HEK293 (cell line): Measurements from ENCODE around the gene TAX1BP1.

Source experiments
- CTCF ChIA-PET: fragments of 350-600 bp; formaldehyde crosslinking; extraction: SDS; loops from one replicate; lab custom pipeline; 2021; ENCODE audit warnings: antibody characterized with exemption; lab: Yijun Ruan, JAX
- POLR2A ChIA-PET: fragments of 300-600 bp; formaldehyde crosslinking; extraction: SDS; loops from one replicate; lab custom pipeline; 2020; ENCODE audit warnings: antibody characterized with exemption, inconsistent platforms; lab: Yijun Ruan, JAX
- H3K27ac ChIP-seq: fragments of 200-500 bp; sonication (Bioruptor generic); 2 replicates; pipeline ENCODE4 v1.5.1; 2014; ENCODE audit warnings: low read depth, low read length, control low read depth, inconsistent platforms; ENCODE audit errors: extremely low read depth
- H3K36me3 ChIP-seq, 2 experiments: fragments of 200-500 bp in 1 of 2; sonication (Bioruptor generic) in 1 of 2; 1 replicate in 1 of 2; 2 replicates in 1 of 2; pipeline ENCODE4 v1.5.1; 2014 to 2017; ENCODE audit warnings: inconsistent platforms in 2 of 2, low read length in 2 of 2; ENCODE audit not compliant: control insufficient read depth in 2 of 2, insufficient read depth in 1 of 2
- H3K4me1 ChIP-seq: fragments of 200-500 bp; sonication (Bioruptor generic); 2 replicates; pipeline ENCODE4 v1.5.1; 2014; ENCODE audit warnings: mild to moderate bottlenecking, low read length, inconsistent platforms; ENCODE audit not compliant: control insufficient read depth, insufficient read depth
- H3K4me3 ChIP-seq: 2 replicates; pipeline ENCODE4 v1.5.1; 2011; ENCODE audit warnings: low read depth, mild to moderate bottlenecking, control low read depth, low read length, moderate library complexity
- H3K9me3 ChIP-seq: fragments of 200-500 bp; sonication (Bioruptor generic); 2 replicates; pipeline ENCODE4 v1.5.1; 2014; ENCODE audit warnings: low read depth, low read length, inconsistent platforms; ENCODE audit not compliant: control insufficient read depth, insufficient read depth
- HOXC10 ChIP-seq: sonication (generic); formaldehyde crosslinking; IDR thresholded peaks from 2 replicates; pipeline ENCODE4 v1.8.1; 2023; ENCODE audit warnings: mild to moderate bottlenecking, missing genetic modification reagents
- KLF1 ChIP-seq: fragments of 450-650 bp; formaldehyde crosslinking; IDR thresholded peaks from 2 replicates; pipeline ENCODE4 v1.5.1; 2016; ENCODE audit warnings: missing biosample characterization, missing genetic modification characterization
- KLF7 ChIP-seq: fragments of 450-650 bp; formaldehyde crosslinking; IDR thresholded peaks from 2 replicates; pipeline ENCODE4 v1.5.1; 2016; ENCODE audit warnings: missing biosample characterization, missing genetic modification characterization, borderline replicate concordance
- SP2 ChIP-seq: fragments of 450-650 bp; formaldehyde crosslinking; IDR thresholded peaks from 2 replicates; pipeline ENCODE4 v1.5.1; 2016; ENCODE audit warnings: missing biosample characterization, missing genetic modification characterization
- YY1 ChIP-seq: fragments of 450-650 bp; formaldehyde crosslinking; IDR thresholded peaks from 2 replicates; pipeline ENCODE4 v1.5.1; 2018; ENCODE audit warnings: missing biosample characterization, missing genetic modification characterization
- ZBTB10 ChIP-seq: fragments of 450-650 bp; formaldehyde crosslinking; IDR thresholded peaks from 2 replicates; pipeline ENCODE4 v1.5.1; 2016; ENCODE audit warnings: missing biosample characterization, missing genetic modification characterization
- ZFP3 ChIP-seq: fragments of 450-650 bp; formaldehyde crosslinking; IDR thresholded peaks from 2 replicates; pipeline ENCODE4 v1.5.1; 2016; ENCODE audit warnings: low read depth, missing biosample characterization, missing genetic modification characterization
- ZFP41 ChIP-seq: fragments of 450-650 bp; formaldehyde crosslinking; IDR thresholded peaks from 2 replicates; pipeline ENCODE4 v1.5.1; 2016; ENCODE audit warnings: missing biosample characterization, missing genetic modification characterization, borderline replicate concordance
- ZNF140 ChIP-seq: fragments of 450-650 bp; formaldehyde crosslinking; IDR thresholded peaks from 2 replicates; pipeline ENCODE4 v1.5.1; 2016; ENCODE audit warnings: missing biosample characterization, missing genetic modification characterization
- ZNF155 ChIP-seq: fragments of 450-650 bp; formaldehyde crosslinking; IDR thresholded peaks from 2 replicates; pipeline ENCODE4 v1.5.1; 2016; ENCODE audit warnings: missing biosample characterization, missing genetic modification characterization
- ZNF184 ChIP-seq: fragments of 450-650 bp; IDR thresholded peaks from 2 replicates; pipeline ENCODE4 v1.5.1; 2018; ENCODE audit warnings: missing biosample characterization, mild to moderate bottlenecking, missing genetic modification characterization
- ZNF341 ChIP-seq: fragments of 450-650 bp; formaldehyde crosslinking; IDR thresholded peaks from 2 replicates; pipeline ENCODE4; 2016; ENCODE audit warnings: low read depth, missing biosample characterization, missing genetic modification characterization
- ZNF514 ChIP-seq: fragments of 450-650 bp; formaldehyde crosslinking; IDR thresholded peaks from 2 replicates; pipeline ENCODE4 v1.5.1; 2016; ENCODE audit warnings: missing biosample characterization, missing genetic modification characterization
- ZNF558 ChIP-seq: fragments of 450-650 bp; formaldehyde crosslinking; IDR thresholded peaks from 2 replicates; pipeline ENCODE4 v1.5.1; 2016; ENCODE audit warnings: missing biosample characterization, missing genetic modification characterization
- ZNF677 ChIP-seq: fragments of 450-650 bp; IDR thresholded peaks from 2 replicates; pipeline ENCODE4 v1.5.0; 2018; ENCODE audit warnings: missing biosample characterization, mild to moderate bottlenecking, missing genetic modification characterization, moderate library complexity
- ZNF701 ChIP-seq: fragments of 450-650 bp; formaldehyde crosslinking; IDR thresholded peaks from 2 replicates; pipeline ENCODE4 v1.5.1; 2016; ENCODE audit warnings: missing biosample characterization, missing genetic modification characterization
- ZNF76 ChIP-seq: fragments of 450-650 bp; formaldehyde crosslinking; IDR thresholded peaks from 2 replicates; pipeline ENCODE4; 2016; ENCODE audit warnings: low read depth, missing biosample characterization, missing genetic modification characterization, borderline replicate concordance
- ZNF843 ChIP-seq: fragments of 450-650 bp; formaldehyde crosslinking; IDR thresholded peaks from 2 replicates; pipeline ENCODE4 v1.5.1; 2016; ENCODE audit warnings: missing biosample characterization, missing genetic modification characterization
- ZSCAN23 ChIP-seq: fragments of 450-650 bp; formaldehyde crosslinking; IDR thresholded peaks from 2 replicates; pipeline ENCODE4 v1.5.1; 2016; ENCODE audit warnings: missing biosample characterization, missing genetic modification characterization
- TF ChIP-seq, protein P1 (sequence below): IDR thresholded peaks from 2 replicates; pipeline ENCODE4 v1.6.1; 2011; ENCODE audit warnings: mild to moderate bottlenecking, low read depth, low read length, borderline replicate concordance
- TF ChIP-seq, protein P2 (sequence below): fragments of 450-650 bp; formaldehyde crosslinking; IDR thresholded peaks from 2 replicates; pipeline ENCODE4 v1.5.1; 2016; ENCODE audit warnings: missing biosample characterization, missing genetic modification characterization

TAX1BP1 gene

DNA sequence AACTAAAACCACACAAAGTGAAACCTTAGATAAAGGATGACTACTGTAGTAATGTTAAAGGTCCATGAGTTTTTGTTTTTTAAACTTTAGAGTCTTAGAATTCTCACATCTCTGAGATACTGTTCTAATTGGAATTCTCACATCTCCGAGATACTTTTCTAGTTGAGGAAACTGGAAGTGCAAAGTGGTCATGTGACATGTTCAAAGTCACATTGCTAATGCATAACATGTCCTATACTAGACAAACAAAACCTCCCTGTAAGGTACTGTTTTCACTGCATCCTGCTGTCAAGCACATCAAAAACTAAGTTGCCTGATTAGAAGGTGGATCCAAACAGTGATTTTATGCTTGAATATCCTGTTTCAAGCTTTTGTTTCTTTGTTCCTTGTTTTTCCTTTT, 13.9 kb downstream of the TAX1BP1 start:
- Histone ChIP-seq H3K36me3 (peaks cover 52 to 54% of the 10 kb centered on the region in 2 experiments), H3K27ac (no peak overlapping the region), H3K4me3 (no peak overlapping the region), H3K9me3 (no peaks in the 10 kb centered on the region), H3K4me1 (no peaks in the 10 kb centered on the region)
- CTCF ChIA-PET, result interaction anchor here (0.6 to 1.4 kb wide), 2 partner anchors 9 to 10 kb away, joined by 3 read pairs; no protein-coding TSS in a partner anchor
- POLR2A ChIA-PET, result no interaction called here
- TF ChIP-seq, protein P1, sequence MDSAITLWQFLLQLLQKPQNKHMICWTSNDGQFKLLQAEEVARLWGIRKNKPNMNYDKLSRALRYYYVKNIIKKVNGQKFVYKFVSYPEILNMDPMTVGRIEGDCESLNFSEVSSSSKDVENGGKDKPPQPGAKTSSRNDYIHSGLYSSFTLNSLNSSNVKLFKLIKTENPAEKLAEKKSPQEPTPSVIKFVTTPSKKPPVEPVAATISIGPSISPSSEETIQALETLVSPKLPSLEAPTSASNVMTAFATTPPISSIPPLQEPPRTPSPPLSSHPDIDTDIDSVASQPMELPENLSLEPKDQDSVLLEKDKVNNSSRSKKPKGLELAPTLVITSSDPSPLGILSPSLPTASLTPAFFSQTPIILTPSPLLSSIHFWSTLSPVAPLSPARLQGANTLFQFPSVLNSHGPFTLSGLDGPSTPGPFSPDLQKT, result no peak
- no peak for TF ChIP-seq YY1
- TF ChIP-seq ZBTB10 (tag by site-specific recombination), result no peak
- TF ChIP-seq ZNF155 (tag by site-specific recombination), result no peak
- no peak for TF ChIP-seq ZNF514 (tag by site-specific recombination)
- no peak for TF ChIP-seq KLF7 (tag by site-specific recombination)
- no peak for TF ChIP-seq ZFP41 (tag by site-specific recombination)
- no peak for TF ChIP-seq ZNF140
- TF ChIP-seq ZSCAN23, result no peak
- TF ChIP-seq ZFP3, result no peak
- no peak for TF ChIP-seq ZNF184 (tag by site-specific recombination)
- TF ChIP-seq KLF1 (tag by site-specific recombination), result no peak
- TF ChIP-seq, protein P2, sequence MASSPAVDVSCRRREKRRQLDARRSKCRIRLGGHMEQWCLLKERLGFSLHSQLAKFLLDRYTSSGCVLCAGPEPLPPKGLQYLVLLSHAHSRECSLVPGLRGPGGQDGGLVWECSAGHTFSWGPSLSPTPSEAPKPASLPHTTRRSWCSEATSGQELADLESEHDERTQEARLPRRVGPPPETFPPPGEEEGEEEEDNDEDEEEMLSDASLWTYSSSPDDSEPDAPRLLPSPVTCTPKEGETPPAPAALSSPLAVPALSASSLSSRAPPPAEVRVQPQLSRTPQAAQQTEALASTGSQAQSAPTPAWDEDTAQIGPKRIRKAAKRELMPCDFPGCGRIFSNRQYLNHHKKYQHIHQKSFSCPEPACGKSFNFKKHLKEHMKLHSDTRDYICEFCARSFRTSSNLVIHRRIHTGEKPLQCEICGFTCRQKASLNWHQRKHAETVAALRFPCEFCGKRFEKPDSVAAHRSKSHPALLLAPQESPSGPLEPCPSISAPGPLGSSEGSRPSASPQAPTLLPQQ, result no peak
- TF ChIP-seq ZNF341, result no peak
- no peak for TF ChIP-seq ZNF843 (tag by site-specific recombination)
- no peak for TF ChIP-seq HOXC10 (CRISPR knock-in tag)
- TF ChIP-seq ZNF558 (tag by site-specific recombination), result no peak
- no peak for TF ChIP-seq SP2
- TF ChIP-seq ZNF701, result no peak

DNA sequence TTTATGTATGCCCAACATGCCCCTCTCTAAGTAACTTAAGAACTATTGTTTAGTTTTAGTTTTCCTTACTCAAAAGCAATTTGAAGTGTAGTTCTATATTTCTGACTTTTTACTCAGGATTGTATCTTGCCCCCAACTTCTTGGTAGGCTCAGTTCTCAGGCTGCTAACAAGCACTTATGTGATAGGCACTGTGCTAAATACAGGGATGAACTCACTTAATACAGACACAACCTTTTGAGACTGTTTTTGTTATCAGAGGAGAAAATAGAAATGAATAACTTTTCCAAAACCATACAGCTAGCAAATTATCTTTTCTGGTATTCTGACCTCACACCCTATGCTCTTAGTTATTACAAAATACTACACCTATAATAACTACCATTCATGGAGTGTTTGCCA, 16.3 kb downstream of the TAX1BP1 start:
- ChIA-PET CTCF (interaction anchor here (0.6 kb wide), 1 partner anchor 77 kb away, joined by 3 read pairs; no protein-coding TSS in a partner anchor), POLR2A (no interaction called here)
- H3K4me3 ChIP-seq, result no peak overlapping the region
- H3K27ac ChIP-seq, result no peak overlapping the region
- TF ChIP-seq ZNF76 (tag by site-specific recombination) (no peak), ZNF677 (tag by site-specific recombination) (no peak)
- H3K36me3 ChIP-seq, result peaks cover 38 to 52% of the 10 kb centered on the region in 2 experiments
- H3K9me3 ChIP-seq, result no peaks in the 10 kb centered on the region
- H3K4me1 ChIP-seq, result no peaks in the 10 kb centered on the region
